CD4-positive, alpha-beta T cell treated with Interleukin-12 subunit alpha and Interleukin-12 subunit beta, for 1 hour (primary cell): ENCODE data around the gene PIN1.

Experiments used
- DNase-seq: peaks from one replicate; pipeline ENCODE4 v3.0.0-alpha.2; 2020

PIN1 gene

DNA sequence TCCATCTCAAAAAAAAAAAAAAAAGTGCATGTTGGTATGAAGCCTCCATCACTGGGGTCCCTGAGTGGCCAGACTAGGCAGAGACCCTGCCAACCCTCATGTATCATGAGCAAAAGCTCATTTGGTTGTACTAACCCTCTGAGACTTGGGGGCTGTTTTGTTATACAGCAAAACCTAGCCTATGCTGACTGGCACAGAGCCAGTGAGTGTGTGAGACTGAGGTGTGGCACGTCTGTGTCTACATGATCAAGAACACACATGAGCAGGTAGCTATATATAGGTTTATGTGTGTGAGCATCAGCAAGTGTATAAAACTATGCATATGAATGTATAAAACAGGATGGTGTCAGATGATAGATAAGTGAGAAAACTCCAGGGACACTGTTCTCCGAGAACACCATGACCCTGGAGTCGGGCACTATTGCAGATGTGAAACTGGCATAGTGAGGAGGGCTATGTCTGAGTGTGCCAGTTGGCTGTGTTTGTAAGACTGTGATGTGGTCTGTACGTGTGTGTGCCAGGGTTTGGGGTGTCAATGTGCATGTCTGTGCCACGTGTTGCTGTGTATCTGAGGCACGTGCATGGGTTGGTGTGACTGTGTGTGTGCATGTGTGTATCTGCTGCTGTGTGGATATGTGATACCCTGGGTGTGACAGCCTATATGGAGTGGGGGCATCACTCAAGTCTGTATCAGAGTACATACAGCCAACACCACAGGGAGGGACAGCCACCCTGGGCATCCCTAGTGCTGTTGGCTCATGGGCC lies 56.7 kb downstream of the PIN1 start:
- DNase-seq, result no peak
